Measurements from ENCODE around the gene KIF3A. TPM values are rescaled to one million over a fixed set of nuclear protein-coding genes. Genes with fewer than 3 reads are reported as not detected.
A peak's percentile ranks its signal among the peaks of the same experiment; 100 is the strongest.

KIF3A gene
- total RNA-seq, 1 donor: 12.7 TPM

DNA sequence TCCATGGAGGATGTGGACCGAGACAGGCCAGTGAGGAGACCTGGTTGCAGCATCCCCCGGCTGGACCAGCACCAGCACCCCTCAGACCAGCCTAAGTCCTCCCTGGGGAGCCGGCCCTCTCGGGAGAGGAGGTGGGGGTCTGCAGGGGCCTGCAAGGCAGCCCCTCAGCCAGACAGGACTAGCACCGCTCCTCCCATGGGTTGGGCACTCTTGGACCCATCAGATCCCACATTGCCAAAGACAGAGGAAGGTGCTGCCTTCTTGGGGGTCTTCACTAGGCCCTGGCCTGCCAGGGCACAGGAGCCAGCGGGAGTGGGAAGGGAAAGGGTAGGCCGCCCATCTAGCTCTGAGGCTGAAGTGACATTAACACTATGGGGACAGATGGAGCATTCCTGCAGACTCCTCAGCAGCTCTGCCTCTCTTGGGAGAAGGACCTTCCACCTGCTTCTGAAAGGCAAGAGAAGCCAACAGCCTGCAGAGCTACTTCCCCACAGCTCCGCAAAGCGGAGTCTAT lies 72.6 kb downstream of the KIF3A start:
- TF ChIP-seq, protein P1, sequence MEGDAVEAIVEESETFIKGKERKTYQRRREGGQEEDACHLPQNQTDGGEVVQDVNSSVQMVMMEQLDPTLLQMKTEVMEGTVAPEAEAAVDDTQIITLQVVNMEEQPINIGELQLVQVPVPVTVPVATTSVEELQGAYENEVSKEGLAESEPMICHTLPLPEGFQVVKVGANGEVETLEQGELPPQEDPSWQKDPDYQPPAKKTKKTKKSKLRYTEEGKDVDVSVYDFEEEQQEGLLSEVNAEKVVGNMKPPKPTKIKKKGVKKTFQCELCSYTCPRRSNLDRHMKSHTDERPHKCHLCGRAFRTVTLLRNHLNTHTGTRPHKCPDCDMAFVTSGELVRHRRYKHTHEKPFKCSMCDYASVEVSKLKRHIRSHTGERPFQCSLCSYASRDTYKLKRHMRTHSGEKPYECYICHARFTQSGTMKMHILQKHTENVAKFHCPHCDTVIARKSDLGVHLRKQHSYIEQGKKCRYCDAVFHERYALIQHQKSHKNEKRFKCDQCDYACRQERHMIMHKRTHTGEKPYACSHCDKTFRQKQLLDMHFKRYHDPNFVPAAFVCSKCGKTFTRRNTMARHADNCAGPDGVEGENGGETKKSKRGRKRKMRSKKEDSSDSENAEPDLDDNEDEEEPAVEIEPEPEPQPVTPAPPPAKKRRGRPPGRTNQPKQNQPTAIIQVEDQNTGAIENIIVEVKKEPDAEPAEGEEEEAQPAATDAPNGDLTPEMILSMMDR (IDR thresholded peaks at IDR 0.05; ENCODE audit: insufficient read depth, low read length): no peak
- no peak overlapping the region for H3K4me3 ChIP-seq (ENCODE audit: low read depth, low read length)
- no peak for DNase-seq (ENCODE audit: low read depth)

DNA sequence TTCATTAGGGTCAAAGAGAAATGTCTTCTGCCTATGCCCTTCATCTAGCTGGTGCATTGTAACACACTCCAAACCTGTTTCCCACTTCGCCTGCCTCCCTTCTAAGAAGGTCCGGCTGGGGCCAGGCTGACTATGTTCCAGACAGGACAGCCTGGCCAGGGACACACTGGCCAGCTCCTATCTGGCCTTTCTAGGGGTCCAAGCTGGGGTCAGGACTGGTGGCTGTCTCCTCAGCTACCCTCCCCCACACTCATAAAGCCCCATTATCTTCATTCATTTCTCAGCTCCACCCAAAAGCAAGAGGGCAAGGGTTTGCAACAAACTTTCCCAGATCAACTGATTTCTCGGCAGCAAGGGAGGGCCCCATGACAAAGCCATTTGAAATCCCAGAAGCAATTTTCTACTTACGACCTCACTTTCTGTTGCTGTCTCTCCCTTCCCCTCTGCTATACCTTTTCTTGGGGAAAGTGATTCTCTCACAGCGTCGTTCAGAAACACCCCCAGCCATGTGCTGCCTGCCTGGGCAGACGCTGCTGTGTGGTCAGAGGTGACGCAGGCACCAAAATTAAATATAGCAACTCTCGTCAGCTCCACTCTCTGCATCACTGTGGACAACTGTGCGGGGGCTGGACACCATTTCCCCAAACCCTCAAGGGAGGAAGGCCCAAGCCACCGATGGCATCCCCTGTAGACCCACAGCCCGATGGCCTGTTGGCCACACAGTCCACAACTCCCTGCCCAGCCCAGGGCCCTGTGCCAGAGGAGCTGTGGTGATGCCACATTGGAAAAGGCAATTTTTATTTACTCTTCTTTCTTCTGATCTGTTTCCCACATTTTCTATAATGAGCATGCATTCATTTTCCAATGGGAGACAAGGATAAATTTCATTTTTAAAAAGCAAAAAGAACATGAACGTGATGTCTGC lies 73.3 kb downstream of the KIF3A start:
- H3K4me3 ChIP-seq (ENCODE audit: low read depth, low read length): no peak overlapping the region
- DNase-seq (ENCODE audit: low read depth): no peak
- TF ChIP-seq, protein P1 (IDR thresholded peaks at IDR 0.05; ENCODE audit: insufficient read depth, low read length): no peak

DNA sequence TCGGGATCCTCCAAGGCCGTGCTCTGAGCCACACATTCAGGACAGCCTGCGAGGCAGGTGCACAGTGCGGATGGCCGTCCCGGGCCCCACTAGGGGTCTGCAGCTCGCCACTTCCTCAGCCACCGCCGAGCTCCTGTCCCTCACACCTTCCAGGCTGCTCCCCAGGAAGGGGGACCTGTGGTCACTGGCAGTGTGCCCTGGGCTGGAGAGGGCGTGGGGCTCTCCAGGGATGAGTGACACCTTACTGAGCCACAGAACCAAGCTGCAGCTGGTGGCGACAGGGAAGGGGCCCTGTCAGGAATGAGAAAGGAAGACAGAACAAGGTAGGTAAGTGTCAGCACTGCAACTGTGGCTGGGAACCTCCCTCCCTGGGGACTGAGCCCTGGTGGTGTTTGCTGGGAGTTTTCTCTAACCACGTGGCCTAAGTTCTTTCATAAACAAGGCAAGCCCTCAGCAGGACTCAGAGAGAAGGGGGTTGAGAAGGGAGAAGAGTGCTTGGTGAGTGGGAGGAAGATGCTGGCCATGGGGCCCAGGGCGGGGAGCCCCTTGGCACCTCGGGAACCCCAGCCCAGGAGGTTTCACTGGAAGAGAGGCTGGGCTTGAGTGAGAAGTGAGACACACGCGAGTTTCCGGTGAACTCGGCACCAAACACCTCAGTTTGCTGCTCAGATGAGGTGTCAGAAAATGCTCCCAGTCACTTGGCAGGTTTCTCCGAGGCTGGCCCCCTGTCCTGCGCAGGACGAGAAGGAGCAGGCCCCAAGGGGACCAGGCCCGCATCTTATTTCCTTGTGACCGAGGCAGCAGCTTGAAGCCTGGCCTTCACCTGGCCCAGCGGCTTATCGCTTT lies 74.2 kb downstream of the KIF3A start:
- TF ChIP-seq, protein P1 (IDR thresholded peaks at IDR 0.05; ENCODE audit: insufficient read depth, low read length): no peak
- no peak for DNase-seq (ENCODE audit: low read depth)
- no peak overlapping the region for H3K4me3 ChIP-seq (ENCODE audit: low read depth, low read length)

DNA sequence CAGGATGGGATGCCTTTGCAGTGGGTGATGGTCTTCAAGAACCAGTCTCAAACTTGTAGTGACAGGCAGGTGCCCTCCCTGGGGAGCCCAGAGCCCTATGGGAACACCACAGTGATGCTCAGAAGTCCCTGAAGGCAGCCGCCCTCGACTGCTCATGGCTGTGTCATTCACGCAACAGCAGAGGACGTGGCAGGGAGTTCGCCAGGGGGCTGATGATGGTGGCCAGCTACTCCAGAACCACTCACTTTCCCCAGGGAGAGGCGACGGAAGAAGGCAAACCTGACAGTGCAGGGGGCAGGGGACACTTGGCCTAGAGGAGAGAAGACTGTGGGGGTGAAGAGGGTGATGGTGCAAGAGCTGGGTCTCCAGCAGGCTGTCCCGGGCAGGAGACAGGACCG lies 75.3 kb downstream of the KIF3A start:
- TF ChIP-seq, protein P1 (IDR thresholded peaks at IDR 0.05; ENCODE audit: insufficient read depth, low read length): no peak
- H3K4me3 ChIP-seq (ENCODE audit: low read depth, low read length): no peak overlapping the region
- DNase-seq (ENCODE audit: low read depth): no peak

DNA sequence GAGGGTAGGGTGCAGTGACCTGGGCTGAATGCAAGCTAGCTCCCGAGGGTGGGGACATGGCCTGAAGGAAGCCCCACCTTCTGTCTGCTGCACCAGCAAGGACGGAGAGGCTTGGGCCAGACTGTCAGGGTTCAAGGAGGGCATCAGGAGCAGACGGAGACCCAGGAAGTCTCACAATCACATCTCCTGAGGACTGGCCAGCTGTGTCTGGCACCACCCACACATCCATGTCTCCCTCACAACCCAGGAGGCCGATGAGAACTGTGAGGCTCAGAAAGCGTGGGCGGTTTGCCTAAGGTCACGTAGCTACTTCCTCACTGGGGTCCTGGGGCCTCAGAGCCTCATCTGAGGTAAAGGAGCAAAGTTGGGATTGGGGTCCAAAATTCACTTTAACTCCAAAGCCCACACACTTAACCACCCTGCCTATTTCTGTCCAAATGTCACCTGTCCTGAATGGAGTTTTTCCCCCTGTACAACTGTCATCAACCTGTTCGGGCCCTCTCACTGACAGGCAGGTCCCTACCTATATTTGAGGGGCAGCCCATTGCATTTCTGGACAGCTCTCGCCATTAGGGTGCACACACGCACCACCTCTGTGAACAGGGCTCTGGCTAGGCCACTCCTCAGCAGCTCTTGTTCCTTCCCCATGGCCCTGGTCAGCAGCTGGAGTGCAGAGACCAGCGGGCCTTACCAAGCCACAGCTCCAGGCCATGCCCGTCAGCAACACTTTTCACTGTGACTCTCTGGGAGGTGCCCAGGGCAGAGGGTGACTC lies 75.9 kb downstream of the KIF3A start:
- peak; percentile 20 for DNase-seq (ENCODE audit: low read depth)
- no peak overlapping the region for H3K4me3 ChIP-seq (ENCODE audit: low read depth, low read length)
- TF ChIP-seq, protein P1 (IDR thresholded peaks at IDR 0.05; ENCODE audit: insufficient read depth, low read length): peak; percentile 10

All from fibroblast of the aortic adventitia (primary cell).